KOPT-K1 (cell line): ENCODE data around the gene PEPD.
"Not testable (repeated sequence)": the region's sequence is repeated elsewhere in the genome, so short reads cannot be mapped to it uniquely, and the experiment has no call there.

Experiments used
- H3K27ac ChIP-seq: fragments of 200-600 bp; sonication (generic); 2 replicates; pipeline ENCODE4 v1.5.1; 2016; ENCODE audit warnings: antibody characterized with exemption, mild to moderate bottlenecking, low read depth, low read length; ENCODE audit not compliant: poor library complexity, severe bottlenecking
- H3K36me3 ChIP-seq: fragments of 200-600 bp; sonication (generic); 2 replicates; pipeline ENCODE4 v1.5.1; 2017; ENCODE audit warnings: antibody characterized with exemption, mild to moderate bottlenecking, low read length, moderate library complexity; ENCODE audit not compliant: insufficient read depth
- H3K9me3 ChIP-seq: fragments of 200-600 bp; sonication (generic); 2 replicates; pipeline ENCODE4 v1.5.1; 2017; ENCODE audit warnings: antibody characterized with exemption, low read length, mild to moderate bottlenecking; ENCODE audit not compliant: insufficient read depth, poor library complexity, severe bottlenecking

Gene PEPD

DNA sequence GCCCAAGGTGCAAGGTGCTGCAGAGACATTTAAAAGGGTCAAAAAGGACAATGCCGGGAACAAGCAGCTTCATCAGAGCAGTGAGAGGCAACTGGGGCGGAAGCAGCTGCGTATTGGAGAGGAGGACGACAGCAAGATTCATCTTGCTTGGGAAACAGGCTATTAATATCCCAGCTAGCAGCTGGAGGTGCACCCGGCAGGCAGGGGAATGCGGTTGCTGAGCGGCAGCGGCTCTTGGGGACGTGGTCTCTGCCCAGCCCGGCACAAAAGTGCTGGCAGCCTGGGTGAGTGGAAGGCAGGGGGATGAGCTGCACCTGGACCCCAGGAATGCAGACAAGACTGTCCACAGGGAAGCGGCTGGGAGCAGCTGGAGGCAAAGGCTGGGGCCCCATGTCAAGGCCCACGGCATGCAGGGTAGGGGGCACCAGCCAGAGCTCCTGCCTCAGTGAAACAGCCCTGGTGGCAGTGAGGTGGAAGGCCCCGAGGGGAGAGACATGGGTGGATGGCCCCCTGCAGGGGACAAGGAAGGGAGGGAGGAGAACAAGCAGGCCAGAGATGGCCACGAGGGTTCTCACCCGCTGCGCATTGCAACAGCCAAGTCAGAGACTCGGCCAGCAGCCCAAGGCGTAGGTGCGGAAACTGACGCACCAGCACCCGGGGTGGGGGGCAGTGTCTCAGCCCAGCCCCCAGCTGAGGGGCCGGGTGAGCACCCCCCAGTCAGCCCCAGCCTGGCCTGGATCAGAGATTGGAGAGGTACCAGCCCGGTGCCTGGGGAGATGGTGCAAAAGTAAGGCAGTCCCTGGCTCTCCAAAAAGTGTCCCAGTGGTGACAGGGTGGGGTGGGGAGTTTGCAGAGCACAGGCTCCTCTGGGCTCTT is 34.4 kb downstream of the PEPD start:
- no peaks in the 10 kb centered on the region for H3K9me3 ChIP-seq
- H3K27ac ChIP-seq = no peak overlapping the region
- no peaks in the 10 kb centered on the region for H3K36me3 ChIP-seq

DNA sequence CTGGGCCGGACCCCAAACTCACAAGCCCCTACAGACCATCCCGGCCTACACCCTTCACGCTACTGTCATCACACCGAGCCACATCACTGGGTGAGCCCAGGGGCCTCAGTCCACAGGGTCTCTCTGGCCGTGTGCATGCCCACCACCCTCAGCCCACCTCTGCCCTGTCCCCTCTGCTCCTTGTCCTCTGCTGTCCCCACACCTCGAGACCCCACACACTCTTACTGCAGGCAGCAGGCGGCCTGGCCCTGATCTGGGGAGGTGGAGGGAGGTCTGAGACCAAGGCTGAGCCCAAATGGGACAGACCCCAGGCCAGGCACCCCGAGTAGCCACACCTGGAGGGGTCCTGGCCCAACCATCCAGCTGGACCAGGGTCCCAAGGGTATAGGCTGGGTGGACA is 35.2 kb downstream of the PEPD start:
- Histone ChIP-seq H3K27ac (no peak overlapping the region), H3K9me3 (no peaks in the 10 kb centered on the region), H3K36me3 (no peaks in the 10 kb centered on the region)

DNA sequence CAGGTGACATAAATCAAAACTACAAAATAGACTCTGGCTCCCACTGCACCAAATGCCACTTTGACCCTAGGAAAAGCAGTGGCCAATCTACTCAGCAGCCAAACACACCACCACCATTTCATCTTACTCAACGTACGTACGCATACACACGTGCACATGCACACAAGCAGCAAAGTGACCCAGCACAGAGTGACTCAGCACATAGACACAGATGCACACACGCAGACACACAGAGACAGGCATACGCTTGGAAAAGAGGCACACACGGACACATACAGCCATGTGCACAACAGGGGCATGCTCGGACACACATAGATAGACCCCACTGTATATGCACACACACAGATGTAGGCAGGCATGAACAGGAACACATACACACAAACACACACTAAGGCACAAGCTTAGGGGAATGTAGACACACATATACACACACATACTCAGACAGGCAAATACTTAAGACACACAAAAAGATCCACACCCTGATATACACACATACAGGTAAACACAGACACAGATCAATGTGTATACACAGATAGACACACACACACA is 37.3 kb downstream of the PEPD start:
- Histone ChIP-seq H3K27ac (no peak overlapping the region), H3K36me3 (no peaks in the 10 kb centered on the region), H3K9me3 (no peaks in the 10 kb centered on the region)

DNA sequence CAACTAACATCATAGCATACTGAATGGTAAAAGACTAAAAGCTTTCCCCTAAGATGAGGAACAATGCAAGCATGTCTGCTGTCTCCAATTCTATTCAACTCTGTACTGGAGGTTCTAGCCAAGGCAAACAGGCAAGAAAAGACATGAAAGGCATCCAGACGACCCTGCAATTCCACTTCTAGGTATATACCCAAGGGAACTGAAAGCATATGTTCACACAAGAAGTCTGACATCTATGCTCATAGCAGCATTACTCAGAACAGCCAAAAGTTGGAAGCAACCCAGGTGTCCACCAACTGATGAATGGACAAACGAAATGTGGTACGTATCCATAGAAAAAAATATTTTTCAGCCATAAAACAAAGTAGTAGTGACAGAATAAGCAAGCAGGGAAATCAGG is 39.1 kb downstream of the PEPD start:
- H3K9me3 ChIP-seq = no peaks in the 10 kb centered on the region
- H3K27ac ChIP-seq = no peak overlapping the region
- H3K36me3 ChIP-seq = no peaks in the 10 kb centered on the region

DNA sequence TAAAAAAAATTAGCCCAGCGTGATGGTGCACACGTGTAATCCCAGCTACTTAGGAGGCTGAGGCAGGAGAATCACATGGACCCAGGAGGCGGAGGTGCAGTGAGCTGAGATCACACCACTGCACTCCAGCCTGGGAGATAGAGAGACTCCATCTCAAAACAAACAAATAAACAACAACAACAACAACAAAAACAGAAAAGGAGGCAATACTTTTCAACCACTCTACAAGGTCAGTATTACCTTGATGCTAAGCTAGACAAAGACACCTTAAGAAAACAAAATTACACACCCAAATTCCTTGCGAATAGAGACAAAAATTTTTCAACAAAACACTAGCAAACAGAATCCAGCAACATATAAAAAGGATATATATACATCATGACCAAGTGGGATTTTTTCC is 39.7 kb downstream of the PEPD start:
- H3K9me3 ChIP-seq = no peaks in the 10 kb centered on the region
- no peaks in the 10 kb centered on the region for H3K36me3 ChIP-seq
- no peak overlapping the region for H3K27ac ChIP-seq

DNA sequence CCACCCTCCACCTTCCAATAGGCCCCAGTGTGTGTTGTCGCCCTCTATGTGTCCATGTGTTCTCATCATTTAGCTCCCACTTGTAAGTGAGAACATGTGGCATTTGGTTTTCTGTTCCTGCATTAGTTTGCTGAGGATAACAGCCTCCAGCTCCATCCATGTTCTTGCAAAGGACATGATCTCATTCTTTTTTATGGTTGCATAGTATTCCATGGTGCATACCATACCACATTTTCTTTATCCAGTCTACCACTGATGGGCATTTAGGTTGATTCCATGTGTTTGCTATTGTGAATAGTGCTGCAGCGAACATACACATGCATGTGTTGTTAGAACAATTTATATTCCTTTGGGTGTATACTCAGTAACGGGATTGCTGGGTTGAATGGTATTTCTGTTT is 42.0 kb downstream of the PEPD start:
- H3K36me3 ChIP-seq, H3K9me3 ChIP-seq, H3K27ac ChIP-seq: not testable (repeated sequence)

DNA sequence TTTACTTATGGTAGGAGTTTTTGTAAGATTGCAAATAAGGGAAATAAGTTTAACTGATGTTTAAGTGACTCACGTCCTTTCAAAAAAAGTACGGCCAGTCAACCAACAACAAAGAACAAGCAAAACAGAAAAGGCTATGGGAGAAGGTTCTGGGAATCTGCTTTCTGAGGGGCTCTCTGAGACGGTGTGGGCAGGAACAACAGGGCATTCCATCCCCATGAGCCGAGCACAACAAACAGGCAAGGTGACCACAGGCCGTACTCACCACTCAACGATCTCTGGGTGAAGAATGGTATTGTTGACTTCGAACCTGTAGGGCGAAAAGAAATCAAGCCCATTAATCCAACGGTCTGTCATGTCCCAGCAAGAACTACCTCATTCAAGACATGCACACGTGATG is 43.8 kb downstream of the PEPD start:
- H3K9me3 ChIP-seq = no peaks in the 10 kb centered on the region
- no peaks in the 10 kb centered on the region for H3K36me3 ChIP-seq
- H3K27ac ChIP-seq = no peak overlapping the region

DNA sequence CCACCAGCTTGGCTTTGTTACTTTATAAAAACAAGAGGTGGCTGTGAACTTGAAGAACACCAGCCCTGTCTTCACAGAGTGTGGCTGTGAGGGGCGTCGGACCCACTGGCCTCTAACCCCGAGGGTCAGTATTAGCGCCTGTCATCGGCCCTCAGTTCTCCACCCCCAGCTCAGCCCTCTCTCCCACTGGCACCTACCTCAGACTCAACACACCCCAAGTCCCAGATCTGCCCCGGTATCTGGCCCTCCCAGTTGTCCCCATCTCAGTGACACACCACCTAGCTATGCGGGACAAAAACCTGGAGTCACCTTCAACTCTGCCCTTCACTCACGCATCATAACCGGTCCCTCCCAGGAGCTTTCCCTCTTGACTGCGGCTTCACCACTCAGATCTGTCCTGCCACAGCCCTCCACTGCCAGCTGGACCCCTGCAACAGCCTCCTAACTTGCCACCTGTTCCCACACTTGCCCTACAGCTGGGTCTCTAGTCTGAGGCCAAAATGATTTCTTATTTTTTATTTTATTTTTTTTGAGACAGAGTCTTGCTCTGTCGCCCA is 45.4 kb downstream of the PEPD start:
- Histone ChIP-seq H3K36me3 (no peaks in the 10 kb centered on the region), H3K27ac (no peak overlapping the region), H3K9me3 (no peaks in the 10 kb centered on the region)

DNA sequence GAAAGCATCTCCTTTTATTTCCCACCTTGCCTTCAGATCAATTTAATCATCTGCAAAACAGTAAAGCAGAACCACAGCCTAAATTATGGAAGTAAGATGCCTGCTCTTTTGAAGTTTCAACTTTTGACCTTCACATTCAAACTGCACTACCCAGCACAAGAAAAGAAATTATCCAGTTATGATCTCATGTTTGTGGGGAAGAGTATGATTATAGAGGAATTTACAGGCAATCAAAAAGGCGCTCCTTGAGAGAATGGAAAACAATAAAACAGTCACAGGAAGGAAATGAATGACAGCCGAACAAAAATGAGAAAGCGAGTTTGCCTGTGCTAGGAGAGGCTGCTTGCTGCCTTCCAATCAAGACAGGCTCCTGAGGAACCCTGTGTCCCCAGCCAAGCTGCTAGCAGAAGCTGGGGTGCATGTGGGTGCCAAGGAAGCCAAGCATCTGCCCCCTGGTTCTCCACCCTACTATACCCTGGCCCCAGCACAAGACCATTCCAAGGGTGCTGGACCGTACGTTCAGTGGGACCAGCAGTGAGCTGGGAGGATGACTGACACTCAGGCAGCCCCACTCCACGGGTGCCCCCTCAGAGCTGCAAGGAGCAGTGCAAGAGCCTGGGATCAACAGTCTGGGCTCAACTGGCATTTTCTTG is 47.8 kb downstream of the PEPD start:
- Histone ChIP-seq H3K9me3 (no peaks in the 10 kb centered on the region), H3K27ac (no peak overlapping the region), H3K36me3 (no peaks in the 10 kb centered on the region)

DNA sequence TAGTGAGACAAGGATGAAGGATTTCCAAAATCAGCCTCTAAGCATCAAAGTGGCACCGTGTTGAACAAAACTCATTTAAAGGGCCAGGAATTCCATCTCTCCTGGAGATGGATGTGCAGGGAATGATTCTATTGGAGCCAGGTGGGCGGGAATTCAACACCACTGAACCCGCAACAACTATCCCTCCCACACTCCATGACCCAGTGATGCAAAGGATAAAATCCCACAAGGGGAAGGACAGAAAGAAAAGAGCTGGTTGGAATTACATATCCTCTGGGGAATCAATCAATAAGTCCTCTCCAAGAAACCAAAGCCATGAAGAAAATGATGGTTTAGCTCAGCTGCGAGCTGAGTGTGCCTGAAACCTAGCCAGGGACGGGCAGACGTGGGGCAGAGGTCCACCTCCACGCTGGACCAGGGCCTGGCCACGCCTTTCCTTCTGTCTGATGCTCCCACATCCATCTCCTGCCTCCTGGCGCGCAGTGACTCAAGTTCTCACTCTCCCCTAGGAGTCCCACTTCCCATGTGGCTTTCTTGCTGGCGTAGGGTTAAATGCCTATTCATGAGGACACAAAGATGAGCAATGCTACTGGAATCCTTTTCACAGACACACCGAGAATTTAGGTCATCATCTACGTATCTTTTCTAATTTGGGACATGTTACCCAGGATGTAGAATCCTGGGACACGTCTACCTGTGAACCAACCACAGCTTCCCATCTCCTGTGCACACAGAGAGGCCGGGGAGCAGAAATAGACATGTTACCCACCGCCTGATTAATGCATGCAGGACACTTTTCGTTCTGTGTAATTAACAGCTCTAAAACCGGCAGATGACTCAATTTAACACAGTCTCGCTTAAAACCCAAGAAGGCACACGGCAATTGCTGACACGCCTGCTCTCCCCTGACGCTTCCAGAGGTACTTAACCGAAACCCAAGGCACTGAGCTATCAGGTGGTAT is 48.6 kb downstream of the PEPD start:
- no peaks in the 10 kb centered on the region for H3K9me3 ChIP-seq
- H3K36me3 ChIP-seq = no peaks in the 10 kb centered on the region
- H3K27ac ChIP-seq = no peak overlapping the region

DNA sequence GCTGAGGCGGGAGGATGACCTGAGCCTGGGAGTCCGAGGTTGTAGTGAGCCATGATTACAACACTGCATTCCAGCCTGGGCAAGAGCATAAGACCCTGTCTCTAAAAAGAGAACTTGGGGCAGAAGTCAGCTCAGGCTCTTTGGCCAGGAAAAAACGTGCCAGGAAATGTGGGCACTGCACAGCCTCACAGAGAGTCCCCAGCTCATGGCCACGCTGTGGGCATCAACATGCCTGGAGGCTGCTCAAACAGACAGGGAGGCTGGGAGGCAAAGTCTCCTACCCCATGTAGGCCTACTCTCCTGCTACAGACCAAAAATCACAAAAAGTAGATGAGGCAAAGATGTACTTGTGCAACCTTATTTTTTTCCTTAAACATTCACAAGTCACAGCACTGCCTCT is 49.4 kb downstream of the PEPD start:
- H3K36me3 ChIP-seq = no peaks in the 10 kb centered on the region

DNA sequence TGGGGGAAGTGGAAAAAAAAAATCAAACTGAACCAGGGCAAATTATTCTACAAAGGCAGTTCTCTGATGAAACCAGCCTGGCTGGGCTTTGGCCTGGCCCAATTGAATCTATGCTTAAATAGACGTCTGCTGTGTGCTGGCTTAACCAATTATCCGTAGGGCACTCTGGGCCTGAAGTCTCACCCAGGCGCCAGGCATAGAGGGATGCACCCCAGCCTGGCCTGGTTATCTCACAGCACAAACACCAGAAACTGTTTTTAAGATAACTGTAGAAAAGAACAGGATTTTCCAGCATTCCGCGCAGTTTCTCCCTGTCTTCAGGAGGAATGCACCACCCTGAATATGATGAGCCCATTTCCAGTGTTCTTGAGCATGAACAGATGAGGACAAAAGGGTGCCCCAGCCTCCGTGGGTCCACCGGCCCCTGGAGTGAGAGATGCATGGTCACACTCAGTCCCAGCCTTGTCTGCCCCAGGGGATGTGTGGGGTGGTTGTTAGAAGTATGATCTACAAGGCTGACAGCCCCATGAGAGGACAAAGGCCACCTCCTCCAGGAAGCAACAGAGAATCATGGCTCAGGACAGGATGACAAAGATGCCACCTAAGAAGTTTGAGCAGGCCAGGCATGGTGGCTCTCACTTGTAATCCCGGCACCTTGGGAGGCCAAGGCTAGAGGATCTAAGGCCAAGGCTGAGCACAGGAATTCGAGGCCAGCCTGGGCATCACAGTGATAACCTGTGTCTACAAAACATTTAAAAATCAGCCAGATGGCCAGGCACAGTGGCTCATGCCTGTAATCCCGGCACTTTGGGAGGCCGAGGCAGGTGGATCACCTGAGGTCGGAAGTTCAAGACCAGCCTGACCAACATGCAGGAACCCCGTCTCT is 50.2 kb downstream of the PEPD start:
- H3K9me3 ChIP-seq = no peaks in the 10 kb centered on the region
- no peaks in the 10 kb centered on the region for H3K36me3 ChIP-seq
- H3K27ac ChIP-seq = no peak overlapping the region

More for the DNA sequence above, 49.4 kb downstream of the PEPD start:
- H3K9me3 ChIP-seq = no peaks in the 10 kb centered on the region
- H3K27ac ChIP-seq = no peak overlapping the region

DNA sequence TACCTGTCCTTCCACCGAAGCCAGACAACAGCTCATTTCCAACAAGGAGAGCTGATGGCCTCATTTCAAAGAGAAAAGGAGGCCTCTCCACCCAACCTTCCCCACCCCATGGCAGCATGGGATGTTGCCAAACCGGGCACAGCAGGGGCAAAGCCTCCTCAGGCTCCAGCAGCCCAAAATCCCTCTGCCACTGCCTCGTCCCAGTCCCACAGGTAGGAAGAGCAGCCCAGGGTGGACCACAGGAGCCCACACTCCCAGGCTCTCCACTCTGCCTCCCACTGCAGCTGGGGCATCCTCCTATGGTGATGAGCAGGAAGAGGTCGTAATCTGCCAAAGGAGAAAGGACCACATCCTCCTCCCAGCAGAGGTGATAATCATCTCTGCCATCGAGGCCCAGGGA is 50.9 kb downstream of the PEPD start:
- H3K36me3 ChIP-seq = no peaks in the 10 kb centered on the region
- H3K27ac ChIP-seq = no peak overlapping the region
- H3K9me3 ChIP-seq = no peaks in the 10 kb centered on the region

DNA sequence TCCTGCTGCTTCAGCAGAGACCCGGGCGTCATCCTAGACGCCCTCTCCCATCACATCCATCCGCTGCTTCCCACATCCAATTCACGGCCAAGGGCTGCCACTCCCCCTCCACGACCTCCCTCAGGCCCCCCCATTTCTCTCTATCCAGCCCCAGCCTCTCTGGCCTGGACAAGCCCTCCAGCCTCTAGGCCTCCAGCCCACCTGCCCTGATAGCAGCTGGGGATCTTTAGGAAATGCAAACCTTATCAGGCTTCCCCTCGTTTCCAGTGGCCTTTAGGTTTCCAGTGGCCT is 51.6 kb downstream of the PEPD start:
- Histone ChIP-seq H3K9me3 (no peaks in the 10 kb centered on the region), H3K36me3 (no peaks in the 10 kb centered on the region), H3K27ac (no peak overlapping the region)
